Measurements from ENCODE around the gene BHLHA9.
"Not testable (repeated sequence)": the region's sequence is repeated elsewhere in the genome, so short reads cannot be mapped to it uniquely, and the experiment has no call there.

Gene BHLHA9

DNA sequence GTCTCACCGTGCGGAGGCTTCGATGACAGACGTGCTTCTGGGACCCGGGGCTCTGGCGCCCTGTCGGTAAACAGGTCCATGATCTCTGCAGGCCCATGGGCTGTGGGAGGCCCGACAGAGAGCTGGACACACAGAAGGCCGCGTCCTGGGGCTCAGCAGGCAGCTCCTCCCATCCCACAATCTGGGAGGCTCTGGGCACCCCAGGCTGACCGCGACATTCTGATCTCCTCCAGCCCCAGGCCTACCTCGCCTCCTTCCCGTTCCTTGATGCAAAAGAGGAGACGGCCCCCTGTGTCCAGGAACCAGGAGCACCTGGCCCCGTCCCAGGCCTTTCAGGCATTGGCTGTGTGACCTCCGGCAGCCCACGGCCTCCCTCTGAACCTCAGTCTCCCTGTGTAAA is 32.5 kb downstream of the BHLHA9 start:
- DNase-seq, result no peak

- DNase-seq, result no peak
Measured at GRCh38 chr17:1304522-1304921, 34.3 kb downstream of the BHLHA9 start.

GRCh38 chr17:1304962-1305563 is 34.8 kb downstream of the BHLHA9 start:
- DNase-seq, result no peak

GRCh38 chr17:1307829-1308228 is 37.6 kb downstream of the BHLHA9 start:
- DNase-seq, result not testable (repeated sequence)

DNA sequence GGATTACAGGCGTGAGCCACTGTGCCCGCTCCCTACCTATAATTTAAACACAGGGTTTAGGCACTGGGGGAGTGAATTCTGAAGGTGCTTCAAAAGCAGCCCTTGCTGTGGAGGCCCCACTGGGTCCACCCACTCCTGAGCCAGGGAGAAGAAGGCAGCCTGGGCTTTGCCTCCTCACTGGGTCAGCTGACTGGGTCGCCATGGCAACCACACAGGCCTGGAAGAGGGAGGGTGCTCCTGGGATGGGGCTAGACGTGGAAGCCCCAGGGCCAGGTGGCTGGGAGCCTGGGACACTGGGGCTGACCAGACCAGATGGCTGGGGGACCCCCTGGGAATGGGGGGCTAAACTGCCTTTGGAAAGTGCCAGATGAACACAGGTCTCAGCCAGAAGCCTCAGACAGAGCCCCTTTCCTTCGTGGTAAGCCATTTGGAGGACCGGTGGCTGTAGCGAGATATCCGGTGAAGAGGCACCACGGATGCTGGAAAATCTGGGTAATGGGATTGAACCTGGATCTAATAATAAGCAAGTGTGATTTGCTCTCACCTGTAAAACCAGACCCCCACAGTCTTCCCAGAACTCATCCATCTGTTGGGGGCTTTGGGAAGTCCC is 42.1 kb downstream of the BHLHA9 start:
- DNase-seq, result no peak

DNA sequence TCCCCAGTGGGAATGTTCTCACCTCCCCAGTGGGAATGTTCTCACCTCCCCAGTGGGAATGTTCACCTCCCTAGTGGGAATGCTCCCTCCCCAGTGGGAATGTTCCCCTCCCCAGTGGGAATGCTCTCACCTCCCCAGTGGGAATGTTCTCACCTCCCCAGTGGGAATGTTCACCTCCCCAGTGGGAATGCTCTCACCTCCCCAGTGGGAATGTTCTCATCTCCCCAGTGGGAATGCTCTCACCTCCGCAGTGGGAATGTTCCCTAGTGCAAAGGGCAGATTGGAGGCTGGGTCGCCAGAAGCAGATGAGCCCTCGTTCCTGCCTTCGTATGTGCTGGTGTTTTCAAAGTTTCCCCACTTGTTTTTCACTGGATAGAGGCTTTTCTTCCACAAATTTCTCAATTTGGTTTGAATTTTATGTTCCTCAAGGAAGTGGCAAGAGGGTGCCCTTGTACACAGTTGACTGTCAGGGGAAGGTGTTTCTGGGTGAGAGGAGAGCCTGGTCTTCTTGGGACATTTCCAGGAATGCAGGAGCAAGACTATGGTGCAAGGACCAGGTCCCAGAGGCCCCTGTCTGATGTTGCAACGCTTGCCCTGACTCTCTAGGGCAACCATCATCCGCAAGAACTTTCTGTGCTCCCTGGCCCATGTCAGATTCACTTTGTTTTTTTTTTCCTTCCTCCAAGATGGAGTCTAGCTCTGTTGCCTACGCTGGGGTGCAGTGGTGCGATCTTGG is 43.2 kb downstream of the BHLHA9 start:
- no peak for DNase-seq

- no peak for DNase-seq
Measured at GRCh38 chr17:1315409-1315808, 45.2 kb downstream of the BHLHA9 start.

DNA sequence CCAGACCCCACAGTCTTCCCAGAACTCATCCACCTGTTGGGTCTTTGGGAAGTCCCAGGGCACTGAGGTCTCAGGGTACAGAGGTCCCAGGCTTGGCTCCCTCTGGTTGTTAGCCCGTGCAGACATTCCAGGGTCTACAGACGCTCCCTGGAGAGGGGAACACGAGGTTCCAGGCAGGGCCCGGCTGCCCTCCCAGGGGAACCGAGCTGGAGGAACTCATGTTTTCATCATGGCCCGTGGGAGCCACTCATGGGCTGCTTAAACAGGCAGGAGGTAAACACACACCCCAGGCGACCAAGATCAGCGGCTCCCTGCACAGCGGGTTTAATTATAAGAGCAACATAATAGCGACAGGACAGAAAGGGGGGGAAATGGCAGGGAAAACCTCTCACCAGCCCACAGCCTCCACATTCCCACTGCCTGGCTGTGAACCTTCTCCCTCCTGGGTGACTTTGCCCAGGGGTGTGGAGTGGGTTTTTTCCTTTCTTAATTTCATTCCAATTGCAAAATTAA is 45.7 kb downstream of the BHLHA9 start:
- peak; percentile 62 for DNase-seq
